IPS-15b (cell line): ENCODE measurements around the gene CIAO3.

Experiments used
- H3K27me3 ChIP-seq: one replicate; pipeline ENCODE4 v1.6.1; 2013; ENCODE audit warnings: low read length; ENCODE audit not compliant: control insufficient read depth, insufficient read depth
- H3K36me3 ChIP-seq: one replicate; pipeline ENCODE4 v1.6.1; 2013; ENCODE audit warnings: low read length; ENCODE audit not compliant: control insufficient read depth, insufficient read depth
- H3K4me1 ChIP-seq: one replicate; pipeline ENCODE4 v1.6.1; 2013; ENCODE audit warnings: mild to moderate bottlenecking, low read length; ENCODE audit not compliant: control insufficient read depth, insufficient read depth
- H3K4me3 ChIP-seq: one replicate; pipeline ENCODE4 v1.5.1; 2013; ENCODE audit warnings: low read depth, low read length
- H3K9ac ChIP-seq: one replicate; pipeline ENCODE4 v1.6.1; 2013; ENCODE audit warnings: low read depth, mild to moderate bottlenecking, low read length
- H3K9me3 ChIP-seq: one replicate; pipeline ENCODE4 v1.6.1; 2013; ENCODE audit warnings: mild to moderate bottlenecking, low read length; ENCODE audit not compliant: control insufficient read depth, insufficient read depth

The CIAO3 gene

GRCh38 chr16:736936-737481 lies 3.8 kb downstream of the CIAO3 start:
- Histone ChIP-seq H3K4me3 (no peak overlapping the region), H3K36me3 (peaks cover 35% of the 10 kb centered on the region), H3K9me3 (no peaks in the 10 kb centered on the region), H3K4me1 (peaks cover 3% of the 10 kb centered on the region), H3K27me3 (no peaks in the 10 kb centered on the region), H3K9ac (no peak overlapping the region)

GRCh38 chr16:735982-736453 lies 4.8 kb downstream of the CIAO3 start:
- peaks cover 3% of the 10 kb centered on the region for H3K4me1 ChIP-seq
- peaks cover 37% of the 10 kb centered on the region for H3K36me3 ChIP-seq

GRCh38 chr16:734981-735881 lies 5.6 kb downstream of the CIAO3 start:
- no peaks in the 10 kb centered on the region for H3K27me3 ChIP-seq
- H3K36me3 ChIP-seq: peaks cover 41% of the 10 kb centered on the region
- no peak overlapping the region for H3K4me3 ChIP-seq
- H3K9ac ChIP-seq: no peak overlapping the region
- H3K9me3 ChIP-seq: no peaks in the 10 kb centered on the region
- H3K4me1 ChIP-seq: peaks cover 3% of the 10 kb centered on the region

More at GRCh38 chr16:735982-736453, 4.8 kb downstream of the CIAO3 start:
- H3K9me3 ChIP-seq: no peaks in the 10 kb centered on the region
- no peak overlapping the region for H3K4me3 ChIP-seq
- H3K27me3 ChIP-seq: no peaks in the 10 kb centered on the region
- H3K9ac ChIP-seq: no peak overlapping the region

- Histone ChIP-seq H3K4me3 (no peak overlapping the region), H3K36me3 (peaks cover 41% of the 10 kb centered on the region), H3K9ac (no peak overlapping the region), H3K27me3 (no peaks in the 10 kb centered on the region), H3K9me3 (no peaks in the 10 kb centered on the region), H3K4me1 (no peaks in the 10 kb centered on the region)
Measured at GRCh38 chr16:734208-734980, 6.4 kb downstream of the CIAO3 start.

- no peaks in the 10 kb centered on the region for H3K4me1 ChIP-seq
- H3K4me3 ChIP-seq: no peak overlapping the region
- H3K9me3 ChIP-seq: no peaks in the 10 kb centered on the region
- H3K27me3 ChIP-seq: no peaks in the 10 kb centered on the region
- H3K9ac ChIP-seq: no peak overlapping the region
- peaks cover 41% of the 10 kb centered on the region for H3K36me3 ChIP-seq
Measured at GRCh38 chr16:733382-734207, 7.2 kb downstream of the CIAO3 start.

- Histone ChIP-seq H3K36me3 (peaks cover 41% of the 10 kb centered on the region), H3K4me3 (no peak overlapping the region), H3K4me1 (no peaks in the 10 kb centered on the region), H3K9ac (no peak overlapping the region), H3K9me3 (no peaks in the 10 kb centered on the region), H3K27me3 (no peaks in the 10 kb centered on the region)
Measured at GRCh38 chr16:732936-733335, 7.9 kb downstream of the CIAO3 start.

- H3K9ac ChIP-seq: no peak overlapping the region
- H3K4me1 ChIP-seq: no peaks in the 10 kb centered on the region
- peaks cover 41% of the 10 kb centered on the region for H3K36me3 ChIP-seq
- H3K4me3 ChIP-seq: no peak overlapping the region
- H3K27me3 ChIP-seq: no peaks in the 10 kb centered on the region
- H3K9me3 ChIP-seq: no peaks in the 10 kb centered on the region
Measured at GRCh38 chr16:732332-732731, 8.5 kb downstream of the CIAO3 start.

GRCh38 chr16:730666-731509 lies 9.9 kb downstream of the CIAO3 start:
- H3K9me3 ChIP-seq: no peaks in the 10 kb centered on the region
- peaks cover 2% of the 10 kb centered on the region for H3K4me1 ChIP-seq
- H3K9ac ChIP-seq: no peak overlapping the region
- peaks cover 3% of the 10 kb centered on the region for H3K27me3 ChIP-seq
- H3K4me3 ChIP-seq: no peak overlapping the region
- peaks cover 35% of the 10 kb centered on the region for H3K36me3 ChIP-seq

- Histone ChIP-seq H3K9me3 (no peaks in the 10 kb centered on the region), H3K27me3 (peaks cover 8% of the 10 kb centered on the region), H3K9ac (no peak overlapping the region), H3K4me3 (no peak overlapping the region), H3K4me1 (peaks cover 2% of the 10 kb centered on the region), H3K36me3 (peaks cover 28% of the 10 kb centered on the region)
Measured at GRCh38 chr16:729768-730665, 10.8 kb downstream of the CIAO3 start.
